Amniotic epithelial cell (primary cell): Measurements from ENCODE around the gene CCDC122.
A peak's percentile ranks its signal among the peaks of the same experiment; 100 is the strongest.

Source experiments
- DNase-seq: peaks from one replicate; pipeline ENCODE4 v3.0.0-alpha.2; 2010; ENCODE audit warnings: low read depth

CCDC122 gene

DNA sequence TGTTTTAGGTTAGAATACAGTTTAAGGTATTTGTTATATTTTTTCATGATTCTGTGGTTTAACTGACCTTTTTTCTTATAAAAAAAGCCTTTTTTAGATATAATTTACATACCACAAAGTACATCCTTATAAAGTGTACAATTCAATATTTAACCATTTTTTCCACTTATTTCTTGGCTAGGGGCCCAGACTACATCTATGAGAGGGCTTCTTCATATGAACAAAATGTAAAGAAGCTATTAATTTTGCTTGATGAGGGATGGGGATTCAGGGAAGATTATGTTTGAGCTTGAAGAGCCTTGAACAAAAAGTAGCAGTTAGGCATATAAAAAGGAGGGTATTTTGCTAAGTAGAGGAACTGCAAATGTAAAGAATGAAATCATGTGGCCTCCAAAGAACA is 2.2 kb downstream of the CCDC122 start:
- DNase-seq = no peak

DNA sequence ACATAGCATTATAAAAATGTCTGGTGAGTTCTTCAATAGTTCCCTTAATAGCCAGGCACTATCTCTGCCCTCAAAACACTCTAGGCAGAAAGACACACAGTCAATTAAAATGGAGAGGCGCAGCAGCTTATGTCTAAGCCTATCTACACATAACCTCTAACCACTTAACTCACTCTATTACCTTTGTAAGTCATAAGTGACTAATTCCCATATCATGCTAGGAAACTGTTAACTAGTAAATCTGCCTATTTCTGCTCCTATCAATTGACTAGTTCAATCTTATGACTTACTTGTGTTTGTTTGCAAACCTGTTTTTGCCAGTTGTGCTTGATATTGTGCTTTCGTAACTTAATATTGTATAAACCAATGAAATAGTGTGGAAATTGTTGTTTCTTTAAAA is 3.2 kb downstream of the CCDC122 start:
- no peak for DNase-seq

DNA sequence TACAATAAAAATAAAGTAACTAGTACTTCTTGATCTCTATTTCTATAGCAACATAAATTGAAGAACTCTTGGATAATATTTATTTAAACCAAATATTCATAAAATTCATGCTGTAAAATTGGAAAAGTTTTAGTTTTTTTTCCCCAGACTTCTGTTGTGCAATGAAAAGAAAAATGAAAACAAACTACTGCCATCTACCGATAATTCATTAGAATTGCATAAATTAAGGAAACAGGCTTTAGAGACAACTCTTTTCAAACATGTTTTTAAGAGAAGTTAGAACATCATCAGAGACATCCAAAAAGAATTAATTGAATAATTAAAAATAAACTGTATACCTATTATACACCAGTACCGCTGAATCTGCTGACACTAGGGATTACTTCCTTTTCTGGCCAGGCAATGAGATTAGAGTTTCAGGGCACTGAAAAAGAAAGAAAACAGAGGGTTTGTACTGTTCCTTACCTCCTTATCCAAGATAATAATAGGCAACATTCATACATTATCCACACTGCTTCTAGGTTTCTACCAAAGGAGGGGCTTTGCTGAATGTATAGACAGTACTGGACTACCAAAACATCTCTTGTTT is 4.9 kb downstream of the CCDC122 start:
- DNase-seq = peak; percentile 37

GRCh38 chr13:43872181-43872580 is 7.4 kb downstream of the CCDC122 start:
- DNase-seq = no peak

DNA sequence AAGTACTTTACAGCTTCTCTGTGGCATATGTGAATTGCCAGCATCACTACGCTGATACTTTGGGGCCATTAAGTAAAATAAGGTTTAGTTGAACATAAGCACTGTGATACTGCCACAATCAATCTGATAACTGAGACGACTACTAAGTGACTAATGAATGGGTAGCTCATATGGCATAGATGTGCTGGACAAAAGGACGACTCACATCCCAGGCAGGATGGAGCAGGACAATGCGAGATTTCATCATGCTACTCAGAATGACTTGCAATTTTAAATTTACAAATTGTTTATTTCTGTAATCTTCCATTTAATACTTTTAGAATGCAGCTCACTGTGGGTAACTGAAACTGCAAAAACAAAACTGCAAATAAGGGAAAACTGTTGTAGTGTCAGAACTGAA is 13.6 kb downstream of the CCDC122 start:
- DNase-seq = peak; percentile 47

GRCh38 chr13:43864921-43865320 is 14.6 kb downstream of the CCDC122 start:
- DNase-seq = no peak

DNA sequence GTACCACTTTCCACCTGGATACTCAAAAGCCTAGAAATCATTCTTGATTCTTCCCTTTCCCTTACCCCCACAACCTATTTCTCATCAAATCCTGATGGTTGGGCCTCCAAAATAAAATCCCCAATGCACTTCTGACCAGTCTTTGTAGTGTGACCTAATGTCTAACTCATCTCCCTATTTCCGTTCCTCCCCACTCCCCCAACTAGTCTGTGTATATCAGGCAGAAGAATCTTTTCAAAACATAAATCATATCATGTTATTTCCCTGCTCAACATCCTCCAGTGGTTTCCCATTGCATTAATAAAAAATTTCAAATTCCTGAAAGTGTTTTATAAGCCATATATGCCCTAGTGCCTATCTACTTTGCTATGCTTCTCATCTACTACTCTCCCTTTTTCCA is 17.7 kb downstream of the CCDC122 start:
- DNase-seq = peak; percentile 64

- no peak for DNase-seq
These were observed 26.6 kb downstream of the CCDC122 start for GRCh38 chr13:43852923-43853404.

GRCh38 chr13:43850873-43851272 is 28.7 kb downstream of the CCDC122 start:
- peak; percentile 33 for DNase-seq

DNA sequence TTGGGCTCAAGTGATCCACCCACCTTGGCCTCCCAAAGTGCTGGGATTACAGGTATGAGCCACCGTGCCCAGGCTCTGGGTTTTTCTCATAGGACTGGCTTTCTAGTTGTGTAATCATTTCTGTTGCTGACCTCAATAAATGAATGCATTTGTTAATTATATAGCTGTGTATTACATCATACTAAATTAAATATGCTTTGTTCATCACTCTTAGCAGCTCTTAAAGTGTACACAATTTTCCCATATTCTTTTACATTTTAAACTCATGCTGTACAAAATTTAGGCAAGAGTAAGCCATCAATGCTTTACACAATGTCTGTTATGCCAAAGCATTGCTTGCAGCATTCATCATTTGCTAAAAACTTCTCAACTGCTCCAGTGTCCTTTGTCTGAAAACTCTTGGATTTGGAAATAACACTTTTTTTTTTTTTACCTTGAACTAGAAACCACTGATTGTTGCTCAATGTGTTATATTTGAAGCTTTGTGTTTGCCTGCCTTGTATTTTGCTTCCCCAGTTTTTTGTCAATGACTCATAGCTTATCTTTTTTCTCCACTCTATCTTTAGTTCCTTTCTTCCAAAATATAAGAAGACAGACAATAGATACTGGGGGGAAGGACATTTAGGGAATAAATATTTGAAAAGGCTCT is 31.4 kb downstream of the CCDC122 start:
- DNase-seq = peak; percentile 88

- DNase-seq = peak; percentile 84
These were observed 32.9 kb downstream of the CCDC122 start for GRCh38 chr13:43846496-43847158.

GRCh38 chr13:43838909-43839308 is 40.6 kb downstream of the CCDC122 start:
- peak; percentile 97 for DNase-seq

DNA sequence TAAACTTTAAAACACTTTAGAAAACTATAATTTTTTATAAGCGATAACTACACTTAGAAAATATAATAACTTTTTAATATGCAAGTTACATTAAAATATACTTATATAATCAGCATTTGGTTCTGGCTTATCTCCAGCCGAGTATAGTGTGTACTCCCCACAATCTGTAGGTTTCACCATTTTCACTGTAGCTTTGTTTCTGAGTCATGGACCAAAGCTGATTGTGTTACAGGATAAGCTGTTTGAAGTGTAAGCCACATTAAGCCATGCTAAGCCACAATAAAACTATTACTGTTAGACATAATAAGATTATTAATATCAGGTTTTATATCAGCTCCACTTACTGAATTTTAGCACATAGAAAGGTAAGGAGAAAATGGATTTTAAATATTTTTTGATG is 43.8 kb downstream of the CCDC122 start:
- peak; percentile 87 for DNase-seq

DNA sequence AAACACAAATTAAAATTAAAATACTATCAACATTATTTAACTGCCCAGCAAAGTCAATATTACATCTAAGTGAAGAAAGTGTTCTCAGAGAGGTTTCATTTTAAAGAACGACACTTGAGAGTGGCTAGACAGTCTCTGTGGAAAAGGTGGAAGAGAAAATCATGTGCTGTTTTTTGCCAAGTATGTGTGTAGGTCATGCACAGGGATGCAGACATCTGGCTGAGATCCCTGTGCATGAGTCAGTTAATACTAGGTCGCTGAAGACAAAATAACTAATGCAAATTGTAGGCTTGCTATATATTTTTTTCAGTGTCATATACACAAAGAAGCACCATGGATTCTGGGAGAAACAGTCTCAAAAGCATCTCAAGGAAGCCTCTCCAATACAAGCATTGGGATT is 48.5 kb downstream of the CCDC122 start:
- DNase-seq = peak; percentile 65

- peak; percentile 98 for DNase-seq
These were observed 49.1 kb downstream of the CCDC122 start for GRCh38 chr13:43830497-43830881.

- DNase-seq = peak; percentile 60
These were observed 54.9 kb downstream of the CCDC122 start for GRCh38 chr13:43824656-43825055.

GRCh38 chr13:43822969-43823368 is 56.6 kb downstream of the CCDC122 start:
- DNase-seq = no peak

DNA sequence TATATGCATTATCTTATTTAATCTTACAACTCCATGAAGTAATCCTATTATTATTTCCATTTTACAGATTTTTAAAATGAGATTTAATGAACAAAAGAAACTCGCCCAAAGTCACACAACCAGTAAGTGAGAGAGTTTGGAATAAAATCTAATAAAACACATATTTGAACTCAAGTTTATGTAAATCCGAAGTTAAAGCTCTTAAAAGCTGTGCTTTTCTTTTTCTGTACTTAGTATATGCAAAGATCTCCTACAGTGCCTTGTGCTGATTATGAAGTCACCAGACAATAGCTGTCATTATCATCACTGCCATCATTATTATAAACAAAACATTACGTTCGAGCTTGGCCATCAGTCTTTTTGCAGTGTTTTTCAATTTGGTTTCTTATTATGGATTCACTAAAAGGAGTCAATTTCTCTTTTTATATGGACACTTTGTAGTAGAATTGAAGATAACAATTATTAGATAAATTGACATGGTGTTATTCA is 63.1 kb downstream of the CCDC122 start:
- no peak for DNase-seq

DNA sequence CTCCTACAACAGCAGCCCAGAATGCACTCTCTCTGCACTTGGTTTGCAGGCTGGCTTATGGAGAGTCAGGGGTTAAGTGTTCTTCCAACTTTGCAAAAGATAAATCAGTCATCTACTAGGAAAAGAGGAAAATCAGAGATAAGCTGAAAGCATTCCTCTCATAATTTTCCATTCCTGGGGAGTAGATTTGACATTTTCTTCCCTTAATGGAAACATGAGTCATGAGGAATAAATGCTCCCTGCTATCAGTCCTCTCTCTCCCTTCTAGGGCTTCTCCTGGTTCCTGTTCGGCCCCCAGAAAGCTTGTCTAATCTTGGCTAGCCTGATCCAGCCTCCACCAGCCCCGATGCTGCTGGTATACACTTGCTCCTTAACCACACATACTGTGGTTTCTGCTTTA is 64.3 kb downstream of the CCDC122 start:
- peak; percentile 96 for DNase-seq

DNA sequence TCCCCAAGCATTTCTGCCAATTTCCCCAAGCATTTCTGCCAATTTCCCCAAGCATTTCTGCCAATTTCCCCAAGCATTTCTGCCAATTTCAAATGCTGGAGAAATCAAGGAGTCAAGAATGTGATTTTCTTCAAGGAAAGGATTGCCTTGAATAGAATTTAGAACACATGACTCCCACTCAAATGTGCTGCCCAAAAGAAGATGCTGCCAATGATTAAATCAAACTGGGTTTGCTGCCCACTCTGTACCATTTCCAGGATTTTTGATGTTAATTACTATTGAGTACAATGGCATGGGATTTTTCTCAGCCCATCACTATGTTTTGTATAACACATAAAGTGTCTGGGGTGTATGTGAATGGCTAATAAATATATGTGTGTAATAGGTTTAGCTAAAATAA is 70.9 kb downstream of the CCDC122 start:
- DNase-seq = no peak

GRCh38 chr13:43805681-43806128 is 73.8 kb downstream of the CCDC122 start:
- DNase-seq = peak; percentile 43

DNA sequence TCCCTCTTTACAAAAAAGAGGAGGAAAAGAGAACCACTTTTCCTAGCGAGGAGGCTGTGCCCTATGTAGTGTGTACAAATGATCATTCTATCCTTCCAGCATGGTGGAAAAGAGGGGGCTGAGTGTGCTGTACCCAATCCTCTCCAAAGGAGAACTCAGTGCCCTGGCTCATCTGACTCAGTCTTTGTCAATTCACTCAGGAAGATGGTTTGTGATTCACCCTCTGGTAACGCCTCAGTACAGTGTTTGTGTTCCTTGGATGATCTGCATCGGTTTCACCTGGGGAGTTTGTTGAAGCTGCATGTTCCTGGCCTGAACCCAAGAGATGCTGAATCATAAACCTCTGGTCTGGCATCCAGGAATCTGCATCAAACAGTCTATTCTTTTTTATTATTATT is 74.5 kb downstream of the CCDC122 start:
- DNase-seq = peak; percentile 95

- DNase-seq = peak; percentile 70
These were observed 75.0 kb downstream of the CCDC122 start for GRCh38 chr13:43804461-43805070.
